Fibroblast of skin of back (primary cell): Measurements from ENCODE around the gene NOP9.
A peak's percentile ranks its signal among the peaks of the same experiment; 100 is the strongest.

ENCODE experiments used
- DNase-seq: peaks from one replicate; pipeline ENCODE4 v3.0.0-alpha.2; 2013

NOP9 gene

DNA sequence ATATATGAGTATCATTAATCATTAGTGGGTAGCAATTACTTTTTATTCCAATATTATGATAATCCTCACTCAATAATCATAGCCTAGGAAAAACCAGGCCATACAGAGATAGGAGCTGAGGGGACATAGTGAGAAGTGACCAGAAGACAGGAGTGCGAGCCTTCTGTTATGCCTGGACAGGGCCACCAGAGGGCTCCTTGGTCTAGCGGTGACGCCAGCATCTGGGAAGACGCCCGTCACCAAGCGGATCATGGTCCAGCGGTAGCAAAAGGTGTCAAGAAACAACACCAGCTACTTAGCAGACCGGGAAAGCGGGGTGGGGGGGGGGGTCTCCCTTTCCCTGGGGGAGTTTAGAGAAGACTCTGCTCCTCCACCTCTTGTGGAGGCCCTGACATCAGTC, 28.3 kb downstream of the NOP9 start:
- DNase-seq: peak; percentile 18

DNA sequence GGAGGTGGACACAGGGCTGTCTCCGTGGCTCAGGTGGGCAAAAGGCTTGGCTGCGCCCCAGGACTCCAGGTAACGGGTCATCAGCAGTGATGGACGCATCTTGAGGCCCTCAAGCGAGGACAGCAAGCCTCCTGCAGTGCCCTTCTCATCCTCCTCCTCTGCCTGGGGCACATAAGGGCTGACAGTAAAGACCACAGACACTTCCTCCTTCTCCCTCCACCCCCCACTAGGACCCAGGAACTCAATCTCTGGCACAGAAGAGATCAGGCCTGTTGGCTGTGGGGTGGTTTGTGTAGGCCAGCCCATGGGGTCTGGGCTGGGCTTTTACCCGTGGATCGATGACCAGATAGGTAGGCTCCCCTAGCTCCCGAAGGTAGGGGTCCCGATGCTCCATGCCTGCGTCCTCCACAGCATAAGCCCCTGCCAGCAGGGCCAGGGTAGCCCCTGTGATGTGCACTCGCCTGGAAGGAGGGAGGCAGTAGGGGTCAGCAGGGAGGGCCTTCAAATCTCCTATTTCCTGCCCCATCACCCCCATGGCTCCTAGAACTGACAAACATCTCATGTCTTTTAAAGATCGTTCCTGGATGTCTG, 29.5 kb downstream of the NOP9 start:
- no peak for DNase-seq

DNA sequence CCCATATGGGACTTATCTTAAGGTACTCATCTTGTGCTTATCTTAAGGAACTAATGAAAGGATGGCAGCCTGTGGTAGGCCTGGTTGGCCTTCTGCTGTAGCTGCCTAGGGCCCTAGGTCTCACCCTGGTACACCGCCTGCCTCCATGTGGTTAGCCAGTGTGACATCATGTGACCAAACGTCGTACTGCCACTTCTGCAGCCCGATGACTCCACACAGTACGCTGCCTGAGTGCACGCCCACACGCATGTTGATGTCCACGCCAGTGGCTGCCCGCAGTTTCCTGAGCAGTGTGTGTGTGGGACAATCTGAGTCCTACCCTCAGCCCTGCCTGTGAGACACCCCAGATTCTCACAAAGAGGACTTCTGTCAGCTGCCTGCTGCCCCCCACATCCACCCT, 30.1 kb downstream of the NOP9 start:
- DNase-seq: no peak

DNA sequence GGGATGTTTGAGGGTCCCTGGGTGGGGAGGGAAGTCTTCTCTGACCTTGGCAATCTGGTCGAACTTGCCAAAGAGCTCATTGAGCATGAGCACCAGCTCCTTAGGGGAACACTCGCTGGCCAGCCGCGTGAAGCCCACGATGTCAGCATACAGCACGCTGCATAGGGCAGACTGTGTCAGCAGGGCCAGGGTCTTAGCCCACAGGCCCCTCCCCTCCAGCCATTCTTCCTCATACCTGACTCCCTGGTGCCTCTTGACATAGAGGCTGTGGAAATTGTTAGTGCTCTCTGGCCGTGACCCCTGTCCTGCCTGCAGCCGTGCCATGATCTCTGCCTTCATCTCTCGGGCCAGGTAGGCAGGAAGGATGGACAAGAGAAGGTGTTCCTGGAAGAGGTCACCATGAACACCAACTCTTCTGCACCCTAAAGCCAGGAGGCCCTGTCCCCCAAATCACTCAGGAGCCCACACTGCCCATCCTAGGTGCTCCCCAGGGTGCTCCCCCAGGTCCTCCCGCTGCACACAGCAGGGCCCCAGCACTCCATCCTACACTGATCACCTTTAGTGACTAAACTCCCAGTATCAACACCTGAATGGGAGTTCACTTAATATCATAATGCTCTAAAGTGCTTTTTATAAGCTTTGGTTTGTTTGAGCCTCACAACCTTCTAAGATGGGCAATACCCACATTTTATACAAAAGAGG, 31.5 kb downstream of the NOP9 start:
- DNase-seq: no peak

DNA sequence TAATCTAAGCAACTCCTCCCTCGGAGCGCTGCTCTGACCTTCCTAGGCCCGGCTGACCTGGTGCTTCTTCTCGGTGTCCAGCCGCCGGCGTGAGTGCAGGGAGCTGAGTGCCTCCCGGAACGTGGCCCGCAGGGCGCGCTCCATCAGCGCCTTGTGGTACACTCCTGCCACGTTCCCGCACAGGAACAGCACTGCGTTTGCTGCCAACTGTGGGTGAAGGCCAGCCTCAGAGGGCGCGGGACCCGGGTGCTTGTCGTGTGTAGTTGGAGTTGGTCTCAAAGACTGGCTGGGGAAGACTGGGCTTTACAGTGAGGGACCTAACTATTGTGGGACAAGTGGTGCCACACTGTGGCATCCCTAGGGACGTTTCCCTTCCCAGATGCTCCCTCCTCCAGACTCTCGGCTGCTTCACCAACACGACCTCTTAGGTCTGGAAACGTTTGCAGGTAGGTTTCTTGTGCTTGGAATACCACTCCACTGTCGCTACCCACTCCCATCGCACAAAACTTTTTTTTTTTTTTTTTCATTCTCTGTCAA, 32.1 kb downstream of the NOP9 start:
- DNase-seq: no peak

DNA sequence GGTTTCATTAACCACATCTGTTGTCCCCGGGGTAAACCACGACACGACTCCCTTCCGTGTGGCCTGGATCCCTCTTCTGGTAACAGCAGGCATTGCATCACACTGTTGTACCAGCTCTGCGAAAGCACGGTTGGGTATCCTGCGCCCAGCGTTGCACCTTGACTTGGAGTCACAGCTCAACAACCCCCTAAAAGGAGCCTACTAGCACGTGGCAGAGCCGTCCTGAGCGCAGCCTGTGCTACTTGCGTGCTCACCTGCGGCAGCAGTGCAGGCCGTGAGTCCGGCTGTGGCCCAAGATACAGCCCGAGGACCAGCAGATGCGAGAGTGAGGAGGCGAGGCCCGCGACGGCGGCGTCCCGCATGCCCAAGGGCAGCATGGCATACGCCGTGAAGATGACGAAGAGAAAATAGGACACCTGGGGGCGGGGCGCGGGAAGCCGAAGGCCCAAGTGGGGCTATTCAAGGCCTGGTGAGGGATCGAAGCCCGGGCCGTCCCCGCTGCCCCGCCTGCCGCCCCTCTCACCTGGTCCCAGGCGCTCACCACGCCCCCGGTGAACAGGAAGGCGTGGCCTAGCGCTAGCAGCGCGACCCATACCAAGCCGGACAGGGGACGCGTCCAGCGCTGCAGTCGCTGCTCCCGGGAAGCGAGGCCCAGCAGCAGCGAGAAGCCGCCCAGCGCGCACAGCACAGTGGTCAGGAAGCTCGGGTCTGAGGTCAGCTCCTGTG, 32.8 kb downstream of the NOP9 start:
- peak; percentile 73 for DNase-seq

DNA sequence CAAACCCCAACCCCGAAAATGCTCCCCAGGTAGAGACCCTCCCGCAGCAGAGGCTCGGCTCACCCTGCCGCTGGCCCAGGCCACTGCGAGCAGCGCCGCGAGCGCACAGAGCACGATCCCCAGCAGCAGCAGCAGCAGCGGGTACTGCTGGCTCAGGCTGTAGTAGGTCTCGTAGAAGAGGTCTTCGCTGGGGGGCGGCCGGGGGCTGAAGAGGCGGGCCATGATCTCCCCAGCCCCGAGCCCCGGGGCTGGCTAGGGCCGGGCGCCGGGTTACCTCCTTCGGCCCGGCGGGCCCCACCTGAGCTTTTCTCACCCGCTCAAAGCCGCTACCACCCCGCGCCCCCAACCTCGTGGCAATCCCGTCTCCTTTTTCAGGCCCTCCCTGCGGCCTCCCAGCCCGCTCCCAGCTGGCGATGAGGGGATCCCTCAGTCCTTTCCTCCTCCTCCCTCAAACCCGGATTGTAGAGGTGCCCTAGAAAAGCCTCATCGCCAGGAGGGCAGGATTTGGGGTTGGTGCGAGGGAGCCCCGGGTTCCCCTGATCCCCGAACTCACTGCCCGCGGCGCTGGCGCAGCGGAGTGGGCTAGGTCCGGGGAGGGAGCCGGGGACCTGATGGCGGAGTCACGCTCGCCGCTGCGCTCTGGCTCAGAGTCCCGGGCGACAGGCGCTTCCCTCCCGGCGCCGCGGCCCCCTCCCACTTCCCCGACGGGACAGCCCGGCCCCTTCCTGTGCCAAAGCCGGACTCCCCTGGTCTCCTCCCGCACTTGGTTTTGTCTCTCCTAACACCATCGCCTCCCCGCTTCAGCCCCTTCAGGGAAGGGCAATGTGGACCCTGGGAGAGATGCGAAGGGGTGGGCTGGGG, 35.0 kb downstream of the NOP9 start, which contains the start of gene ADCY4:
ADCY4 (minus strand) TSS at position 641 of the 861 bp plus-strand sequence; CDS start at position 222, 419 bp downstream.
- DNase-seq: no peak

DNA sequence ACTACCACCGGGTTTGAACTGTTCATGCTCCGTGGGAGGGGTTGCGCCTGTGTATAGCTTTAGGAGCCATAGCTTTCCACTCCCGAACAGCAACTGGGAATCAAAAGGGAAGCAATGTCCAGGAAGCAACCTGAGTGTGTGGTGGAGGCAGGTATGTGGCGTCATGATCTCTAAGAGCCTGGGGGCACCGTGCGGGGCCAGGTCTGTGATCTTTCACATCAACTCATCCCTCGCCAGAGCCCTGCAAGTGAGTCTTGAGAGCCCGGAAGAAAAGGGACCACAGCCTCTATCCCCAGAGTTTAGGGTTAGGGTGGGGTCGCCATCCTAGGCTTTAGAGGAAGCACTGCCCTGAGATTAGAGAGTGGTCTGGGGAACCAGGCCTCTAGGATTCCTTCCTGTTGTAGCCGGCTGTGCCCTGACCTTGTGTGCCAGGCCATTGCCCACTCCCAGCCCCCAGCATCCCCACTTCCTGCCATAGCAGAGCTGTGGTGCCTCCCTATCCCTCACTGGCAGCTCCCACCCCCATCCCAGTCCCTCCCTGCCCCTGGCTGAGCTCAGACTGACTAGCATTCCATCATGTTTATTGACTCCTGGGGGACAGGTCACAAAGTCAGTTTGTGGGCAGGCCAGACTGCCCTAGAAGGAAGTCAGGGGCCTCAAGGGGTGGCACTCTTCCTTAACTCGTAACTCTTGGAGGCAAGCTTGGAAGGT, 36.0 kb downstream of the NOP9 start:
- peak; percentile 40 for DNase-seq

DNA sequence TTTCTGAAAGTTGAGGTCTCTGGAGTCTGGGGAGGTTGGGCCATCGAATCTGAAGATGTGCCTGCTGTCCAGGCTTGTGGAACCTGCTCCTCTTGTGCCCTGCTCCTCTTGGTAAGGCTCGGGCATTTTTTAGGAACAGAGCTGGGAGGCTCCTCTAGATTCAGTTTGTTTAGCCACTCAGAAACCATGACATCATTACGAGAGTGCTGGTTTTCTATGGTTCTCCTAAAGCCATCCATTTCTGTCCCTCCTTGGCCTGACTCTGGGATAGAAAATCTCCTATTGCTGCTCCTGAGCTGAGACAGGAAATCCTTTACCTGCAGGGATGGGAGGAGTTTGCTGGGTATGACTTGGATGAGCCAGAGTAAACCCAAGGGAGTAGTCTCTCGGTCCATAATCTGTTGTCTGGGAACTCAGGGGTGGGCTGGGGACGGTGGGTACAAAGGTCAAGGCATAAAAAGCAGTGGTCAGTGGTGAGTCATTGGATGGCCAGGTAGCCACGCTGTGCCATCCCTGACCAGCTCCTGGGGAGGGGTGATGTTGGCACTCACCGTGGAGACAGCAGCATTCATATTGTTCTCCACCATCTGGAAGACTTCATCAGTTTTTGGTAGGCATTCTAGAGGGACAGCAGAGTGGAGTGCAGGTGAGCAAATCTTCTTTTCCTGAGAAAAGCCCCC, 37.6 kb downstream of the NOP9 start:
- no peak for DNase-seq

DNA sequence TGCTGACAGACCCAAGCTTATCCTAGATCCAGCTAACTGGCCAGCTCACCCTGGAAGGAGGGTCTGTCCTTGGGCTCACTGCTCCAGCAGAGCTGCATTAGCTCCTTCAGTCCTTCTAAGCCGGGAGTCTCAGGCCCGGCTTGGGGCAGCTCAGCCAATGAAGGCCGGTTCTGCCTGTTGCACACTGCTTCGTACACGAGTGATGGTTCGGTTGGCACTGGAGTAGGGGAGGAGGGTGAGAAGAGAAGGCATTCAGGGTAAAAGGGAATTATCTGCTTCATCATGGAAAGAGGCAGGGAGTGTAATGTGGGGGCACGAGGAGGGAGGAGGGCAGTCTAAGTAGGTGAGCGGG, 38.1 kb downstream of the NOP9 start:
- DNase-seq: no peak

DNA sequence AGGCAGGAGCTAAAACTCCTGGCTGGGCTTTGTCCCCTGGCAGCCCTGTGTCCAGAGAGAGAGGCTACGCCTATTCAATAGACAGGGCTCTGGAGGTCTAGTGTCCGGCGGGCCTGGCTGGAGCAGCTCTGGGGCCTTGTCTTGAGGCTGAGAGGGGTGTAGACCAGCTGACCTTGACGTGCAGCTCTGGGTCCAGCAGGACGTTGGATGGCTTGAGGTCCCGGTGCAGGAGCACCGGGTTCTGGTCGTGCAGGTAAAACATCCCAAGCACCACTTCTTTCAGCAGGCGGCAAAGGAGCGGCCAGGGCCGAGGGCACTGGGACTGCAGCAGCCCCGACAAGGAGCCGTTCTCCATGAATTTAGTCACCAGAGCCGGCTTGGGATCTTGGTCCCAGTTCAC, 39.2 kb downstream of the NOP9 start:
- no peak for DNase-seq

DNA sequence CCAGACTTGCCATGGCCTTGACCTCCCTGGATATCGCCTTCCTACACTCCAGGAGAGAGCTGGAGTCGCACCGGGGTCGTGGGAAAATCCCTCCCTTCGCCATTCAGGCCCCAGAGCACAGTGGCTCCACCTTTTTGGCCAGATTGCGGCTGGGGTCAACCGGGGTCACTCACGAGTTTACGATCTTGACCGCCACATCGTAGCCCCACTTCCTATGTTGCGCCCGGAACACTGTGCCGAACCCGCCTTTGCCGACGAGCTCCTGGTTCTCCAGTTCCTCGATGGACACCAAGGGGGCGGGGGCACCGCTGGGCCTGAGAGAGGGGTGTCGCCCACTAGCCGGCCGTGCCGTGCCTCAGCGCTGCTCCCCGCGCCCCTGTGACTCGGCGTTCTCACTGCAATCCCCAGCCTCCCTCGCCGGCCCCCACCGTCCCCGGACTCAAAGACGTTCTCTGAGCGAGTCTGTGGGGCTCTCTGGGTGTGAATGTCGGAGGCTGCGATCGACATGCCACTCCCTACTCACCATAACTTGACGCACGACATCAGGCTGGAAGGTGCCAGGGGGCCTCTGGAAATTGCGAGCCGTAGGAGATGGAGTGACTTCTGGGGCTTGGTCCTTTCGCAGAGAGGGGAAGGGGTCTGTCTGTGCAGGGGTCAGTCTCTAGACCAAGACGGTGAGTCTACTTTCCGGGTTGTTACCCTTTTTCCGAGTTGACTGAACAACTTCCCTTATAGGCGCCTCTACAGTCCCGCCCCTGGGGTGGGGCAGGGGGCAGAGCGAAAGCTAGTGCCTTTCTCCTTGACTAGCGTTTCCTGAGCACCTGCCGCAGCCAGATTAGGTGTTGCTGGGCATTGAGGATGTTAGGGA, 39.9 kb downstream of the NOP9 start, which contains the start of gene RIPK3:
RIPK3 (minus strand) TSS at position 708 of the 868 bp plus-strand sequence; CDS start at position 543, 165 bp downstream.
- no peak for DNase-seq

DNA sequence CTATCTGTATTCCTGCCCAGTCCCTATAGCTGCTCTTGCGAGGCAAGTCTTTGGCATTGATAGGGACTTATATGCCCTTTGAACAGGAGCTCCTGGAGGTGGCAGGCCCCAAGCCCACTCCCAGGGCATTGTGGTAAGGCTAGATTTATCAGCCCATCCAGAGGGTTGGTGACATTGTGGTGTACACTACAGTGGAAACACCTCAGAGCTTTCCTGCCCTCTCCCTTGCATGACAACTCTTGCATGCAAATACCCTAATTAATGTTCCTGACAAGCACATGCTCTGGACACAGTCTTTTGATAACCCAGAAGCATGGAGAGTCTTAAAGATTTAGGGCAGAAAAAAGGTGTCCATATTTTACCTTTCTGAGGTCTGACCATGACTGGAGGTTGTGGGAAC, 41.0 kb downstream of the NOP9 start:
- DNase-seq: no peak

DNA sequence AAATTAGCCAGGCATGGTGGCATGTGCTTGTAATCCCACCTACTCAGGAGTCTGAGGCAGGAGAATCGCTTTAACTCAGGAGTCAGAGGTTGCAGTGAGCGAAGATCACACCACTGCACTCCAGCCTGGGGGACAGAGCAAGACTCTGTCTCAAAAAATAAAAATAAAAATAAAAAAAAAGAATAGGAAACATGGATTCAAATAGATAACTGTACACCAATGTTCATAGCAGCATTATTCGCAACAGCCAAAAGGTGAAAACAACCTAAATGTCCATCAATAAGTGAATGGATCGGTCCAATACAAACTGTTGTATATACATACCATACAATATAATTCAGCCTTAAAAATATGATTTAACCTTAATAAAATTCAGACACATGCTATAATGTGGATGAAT, 43.2 kb downstream of the NOP9 start:
- DNase-seq: no peak

DNA sequence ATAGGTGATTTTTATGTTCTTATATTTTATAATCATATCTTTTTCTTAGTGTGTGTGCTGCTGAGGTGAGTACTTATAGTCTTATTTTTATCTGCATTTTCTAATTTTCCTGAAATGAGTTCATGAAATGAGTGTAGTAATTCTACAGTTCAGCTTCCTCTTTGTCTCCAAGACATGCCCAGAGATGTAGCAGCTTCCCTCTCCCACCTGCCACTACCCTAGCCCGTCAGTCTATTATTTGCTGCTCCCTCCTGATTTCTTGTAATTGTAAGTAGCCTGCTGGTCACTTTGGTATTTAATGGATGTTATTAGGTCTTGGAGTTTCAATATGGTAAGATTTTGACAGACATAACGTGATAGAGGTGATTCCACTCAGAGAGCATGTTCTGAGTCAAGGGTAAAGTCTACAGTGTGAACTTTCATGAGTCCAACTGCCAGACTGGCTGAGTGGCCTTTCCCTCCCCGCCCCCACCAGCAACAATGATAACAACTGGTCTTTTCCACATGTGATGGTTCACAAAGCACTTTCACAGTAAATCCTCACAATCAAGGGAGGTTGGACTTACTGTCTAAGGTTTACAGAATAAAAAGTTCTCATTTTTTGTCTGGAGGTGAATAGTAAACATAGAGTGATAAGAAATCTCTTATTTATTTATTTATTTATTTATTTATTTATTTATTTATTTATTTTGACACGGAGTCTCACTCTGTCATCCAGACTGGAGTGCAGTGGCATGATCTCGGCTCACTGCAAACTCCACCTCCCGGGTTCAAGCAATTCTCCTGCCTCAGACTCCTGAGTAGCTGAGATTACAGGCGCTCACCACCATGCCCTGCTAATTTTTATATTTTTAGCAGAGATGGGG, 44.4 kb downstream of the NOP9 start:
- DNase-seq: no peak

DNA sequence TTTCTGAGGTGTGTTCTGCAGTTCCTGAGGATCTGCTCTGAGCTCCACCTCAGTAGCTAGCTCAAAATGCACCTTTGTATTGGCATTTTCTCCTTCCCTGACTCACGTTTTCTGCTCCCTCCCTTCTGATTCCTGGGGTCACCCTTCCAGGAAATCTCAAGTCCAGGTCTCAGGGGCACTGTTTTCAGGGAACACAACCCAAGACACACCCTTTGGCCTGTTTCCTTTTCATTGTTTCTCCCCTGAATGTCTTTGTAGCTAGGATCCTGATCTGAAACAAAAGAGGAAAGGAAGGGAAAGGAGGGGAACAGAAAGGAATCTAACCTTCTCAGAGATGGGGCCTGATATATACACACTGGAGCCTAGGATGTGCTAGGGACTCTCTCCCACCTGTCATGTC, 47.5 kb downstream of the NOP9 start:
- no peak for DNase-seq

DNA sequence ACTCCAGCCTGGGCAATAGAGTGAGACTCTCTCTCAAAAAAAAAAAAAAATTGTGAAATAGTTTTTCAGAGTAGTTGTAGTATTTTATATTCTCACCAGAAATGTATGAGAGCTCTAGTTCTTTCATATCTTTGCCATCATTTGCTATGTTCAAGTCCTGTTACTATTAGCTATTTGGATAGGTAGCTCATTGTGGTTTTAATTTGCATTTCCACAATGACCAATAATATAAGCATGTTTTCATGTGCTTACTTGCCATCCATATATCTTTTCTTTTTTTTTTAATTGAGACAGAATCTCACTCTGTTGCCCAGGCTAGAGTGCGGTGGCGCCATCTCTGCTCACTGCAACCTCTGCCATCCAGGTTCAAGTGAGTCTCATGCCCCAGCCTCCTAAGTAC, 48.5 kb downstream of the NOP9 start:
- DNase-seq: no peak

DNA sequence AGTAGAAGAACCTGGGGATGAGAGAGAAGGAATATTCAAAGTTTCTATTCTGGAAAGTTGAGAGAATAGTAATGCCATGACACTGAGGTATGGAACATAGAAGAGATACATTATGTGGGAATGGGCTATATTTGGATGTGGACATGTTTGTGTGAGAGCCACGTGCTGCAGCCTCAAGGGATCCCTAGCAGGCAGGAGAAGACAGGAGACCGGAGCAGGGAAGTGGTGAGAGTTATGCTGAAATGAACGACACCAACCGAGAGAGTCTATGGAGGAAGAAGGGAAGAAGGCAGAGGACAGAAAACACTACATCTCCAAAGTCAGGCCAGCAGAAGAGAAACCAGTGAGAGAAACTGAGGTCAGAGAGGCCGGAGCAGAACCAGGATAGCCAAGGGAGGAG, 50.1 kb downstream of the NOP9 start:
- DNase-seq: no peak

DNA sequence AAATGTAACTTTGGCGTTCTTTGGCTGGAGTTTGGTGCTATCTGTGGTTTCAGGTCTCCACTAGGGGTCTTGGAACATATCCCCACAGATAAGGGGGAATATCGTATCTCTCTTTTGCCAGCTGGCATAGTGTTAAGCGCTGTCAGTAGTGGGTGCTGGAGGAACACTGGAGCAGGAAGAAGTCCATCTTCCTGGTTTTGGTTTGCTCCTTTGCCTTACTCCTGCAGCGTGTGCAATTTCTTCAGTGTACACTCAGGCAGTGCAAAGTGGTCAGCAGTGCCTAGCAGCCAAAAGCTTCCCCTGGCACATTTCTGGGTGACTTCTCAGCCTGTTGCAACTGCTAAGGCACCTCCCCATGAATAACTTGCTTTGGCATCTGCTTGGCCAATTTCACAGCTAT, 51.9 kb downstream of the NOP9 start:
- peak; percentile 49 for DNase-seq
